GM10266 (cell line): ENCODE measurements around the gene PRKAG1.

Experiments
- DNase-seq: peaks from one replicate; pipeline ENCODE4 v3.0.0; 2012; ENCODE audit errors: extremely low spot score
- CTCF ChIP-seq: IDR thresholded peaks from 2 replicates; pipeline ENCODE4 v1.5.1; 2012; ENCODE audit warnings: mild to moderate bottlenecking, low read depth; ENCODE audit not compliant: control insufficient read depth, insufficient read depth; ENCODE audit errors: missing control alignments

PRKAG1 gene

DNA sequence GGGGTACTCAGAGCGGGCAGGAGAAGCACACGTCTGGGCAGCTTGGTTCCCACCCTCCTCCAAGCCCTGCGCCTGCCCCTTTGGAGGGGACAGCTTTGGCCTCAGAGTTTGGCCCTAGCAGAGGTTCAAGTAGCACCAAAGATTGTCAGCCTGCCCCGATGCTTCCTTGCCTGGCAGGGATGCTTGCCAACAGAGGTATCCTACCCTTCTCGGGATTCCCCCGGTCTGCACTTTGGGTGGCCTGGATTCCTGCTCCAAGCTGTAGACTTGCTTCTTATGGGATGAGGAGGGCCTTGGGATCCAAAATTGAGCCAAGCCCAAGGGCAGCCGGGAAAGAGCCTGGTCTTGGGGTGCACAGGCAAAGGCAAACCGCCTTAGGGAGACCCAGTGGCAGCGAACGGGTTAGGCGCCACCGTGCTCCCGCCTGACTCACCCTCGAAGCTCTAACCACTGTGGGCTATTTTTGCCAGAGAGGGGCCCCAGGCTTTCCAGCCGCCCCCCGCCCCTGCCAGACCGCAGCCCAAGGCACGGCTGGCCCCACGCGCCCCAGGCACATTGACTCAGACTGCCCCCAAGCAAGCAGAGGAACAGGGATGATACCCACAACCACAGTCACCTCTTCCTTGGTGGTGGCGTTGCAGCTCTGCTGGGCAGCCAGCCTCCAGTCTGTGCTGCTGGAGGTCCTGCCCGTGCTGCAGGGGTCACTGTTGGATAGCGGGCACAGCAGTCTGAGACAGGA is 46.2 kb downstream of the PRKAG1 start:
- no peak for TF ChIP-seq CTCF
- DNase-seq: peak; percentile 42

GRCh38 chr12:48970702-48971334 is 47.8 kb downstream of the PRKAG1 start:
- DNase-seq: peak; percentile 25

GRCh38 chr12:48969833-48970701 is 48.5 kb downstream of the PRKAG1 start:
- TF ChIP-seq CTCF: peak; percentile 37
- DNase-seq: peak; percentile 74

More at GRCh38 chr12:48970702-48971334, 47.8 kb downstream of the PRKAG1 start:
- TF ChIP-seq CTCF: no peak

DNA sequence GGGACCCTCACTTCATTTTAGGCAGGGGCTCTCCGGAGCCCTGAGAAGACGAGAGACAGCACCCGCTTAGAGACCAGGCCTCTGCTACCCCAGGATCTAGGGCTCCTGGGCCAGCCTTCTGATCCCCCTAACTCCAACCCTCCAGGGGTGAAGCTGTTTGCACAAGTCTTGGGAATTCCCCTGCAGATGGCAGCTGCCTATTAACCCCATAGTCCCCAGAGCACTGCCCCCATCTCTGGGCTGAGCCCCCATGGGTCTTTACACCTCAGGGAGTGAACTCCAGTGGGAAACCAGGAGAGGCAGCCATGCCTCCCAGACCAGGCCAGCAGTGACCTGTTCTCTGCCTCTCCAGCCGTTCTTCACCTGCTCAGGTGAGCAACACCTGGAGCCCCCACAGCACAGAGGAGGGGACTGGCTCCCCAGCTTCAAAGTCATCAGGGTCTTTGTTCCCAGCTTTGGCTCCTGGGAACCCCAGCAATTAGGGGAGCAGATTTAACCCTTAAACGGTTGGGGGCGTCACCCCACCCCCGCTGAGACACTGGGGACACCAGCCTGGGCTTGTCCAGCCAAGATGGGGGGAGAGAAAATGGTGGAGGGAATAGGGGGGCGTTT is 49.3 kb downstream of the PRKAG1 start:
- no peak for TF ChIP-seq CTCF
- peak; percentile 61 for DNase-seq

- TF ChIP-seq CTCF: no peak
- DNase-seq: peak; percentile 75
These were observed 50.1 kb downstream of the PRKAG1 start for GRCh38 chr12:48968467-48968866.

- TF ChIP-seq CTCF: no peak
- no peak for DNase-seq
These were observed 50.6 kb downstream of the PRKAG1 start for GRCh38 chr12:48967991-48968390.
